EL (cell line): Measurements from ENCODE around the gene PIP4K2A.

ENCODE experiments used
- DNase-seq: peaks from one replicate; pipeline ENCODE4 v3.0.0-alpha.2; 2016

The PIP4K2A gene

GRCh38 chr10:22589851-22590514 lies 124.4 kb downstream of the PIP4K2A start:
- no peak for DNase-seq

GRCh38 chr10:22588462-22588861 lies 125.9 kb downstream of the PIP4K2A start:
- DNase-seq, result no peak

GRCh38 chr10:22583683-22584082 lies 130.7 kb downstream of the PIP4K2A start:
- DNase-seq, result no peak

DNA sequence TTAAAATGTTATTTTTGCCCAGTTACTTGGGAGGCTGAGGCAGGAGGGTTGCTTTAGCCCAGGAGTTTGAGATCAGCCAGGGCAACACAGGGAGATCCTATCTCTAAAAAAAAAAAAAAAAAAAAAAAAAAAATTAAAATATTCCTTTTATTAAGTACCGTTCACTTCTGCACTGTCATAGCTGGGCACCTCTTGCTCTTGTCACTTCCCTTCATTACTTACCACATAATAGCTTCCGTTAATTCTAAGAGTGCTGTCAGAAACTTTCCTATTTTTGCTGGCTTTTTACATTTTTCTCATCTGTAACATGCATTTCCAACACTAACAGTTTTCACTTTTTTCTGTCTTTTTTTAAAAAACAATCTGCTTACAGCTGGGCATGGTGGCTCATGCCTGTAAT lies 132.9 kb downstream of the PIP4K2A start:
- no peak for DNase-seq

- no peak for DNase-seq
Observed at GRCh38 chr10:22580711-22581110, 133.7 kb downstream of the PIP4K2A start.

DNA sequence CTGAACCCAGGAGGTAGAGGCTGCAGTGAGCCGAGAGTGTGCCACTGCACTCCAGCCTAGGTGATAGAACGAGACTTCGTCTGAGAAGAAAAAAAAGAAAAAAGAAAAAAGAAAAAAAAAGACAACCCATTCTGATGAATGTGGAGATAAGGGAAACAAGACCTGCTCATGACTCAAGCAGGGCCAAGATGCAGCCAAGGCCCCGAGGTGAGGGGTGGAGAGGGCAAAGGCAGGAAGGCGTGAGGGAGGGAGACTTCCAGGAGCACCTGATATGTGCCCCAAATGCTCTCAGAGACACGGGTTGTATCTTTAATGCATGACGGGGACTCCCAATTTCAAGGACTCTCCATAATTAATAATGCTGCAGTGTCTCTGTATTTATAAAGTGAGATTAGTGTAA lies 134.6 kb downstream of the PIP4K2A start:
- no peak for DNase-seq

GRCh38 chr10:22573820-22574569 lies 140.4 kb downstream of the PIP4K2A start:
- DNase-seq, result peak; percentile 49

DNA sequence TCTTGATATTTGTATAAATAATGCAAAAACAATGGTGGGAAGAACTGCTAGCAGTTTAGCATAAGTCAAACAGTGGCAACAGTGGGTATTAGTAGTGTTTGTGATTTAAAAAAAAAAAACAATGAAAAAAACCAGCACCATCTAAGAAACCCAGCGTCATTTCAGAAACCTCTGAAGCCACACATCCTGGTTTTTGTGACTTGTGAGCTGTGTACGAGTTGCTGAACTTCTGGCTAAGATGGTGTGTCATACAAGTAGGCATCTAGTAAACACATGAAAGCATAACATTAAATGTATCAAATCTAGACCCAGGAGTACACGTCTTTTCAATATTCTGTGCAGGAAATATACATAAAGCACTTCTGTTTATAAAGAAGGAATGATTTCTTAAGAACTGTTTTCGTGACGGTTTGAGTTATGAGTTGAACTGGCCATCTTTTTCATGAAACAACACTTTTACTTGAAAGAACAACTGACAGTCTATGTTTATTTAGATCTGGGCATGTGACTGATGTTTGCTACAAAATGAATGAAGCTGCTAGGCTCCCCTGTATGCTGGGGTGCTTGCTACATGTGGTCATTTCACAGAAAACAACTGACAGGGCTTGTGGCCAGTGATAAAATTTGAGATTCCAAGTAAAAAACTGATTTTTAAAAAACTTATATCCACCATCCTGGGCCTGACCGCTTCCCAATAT lies 143.5 kb downstream of the PIP4K2A start:
- DNase-seq, result no peak

GRCh38 chr10:22570234-22570633 lies 144.1 kb downstream of the PIP4K2A start:
- no peak for DNase-seq

GRCh38 chr10:22568928-22569327 lies 145.4 kb downstream of the PIP4K2A start:
- no peak for DNase-seq

DNA sequence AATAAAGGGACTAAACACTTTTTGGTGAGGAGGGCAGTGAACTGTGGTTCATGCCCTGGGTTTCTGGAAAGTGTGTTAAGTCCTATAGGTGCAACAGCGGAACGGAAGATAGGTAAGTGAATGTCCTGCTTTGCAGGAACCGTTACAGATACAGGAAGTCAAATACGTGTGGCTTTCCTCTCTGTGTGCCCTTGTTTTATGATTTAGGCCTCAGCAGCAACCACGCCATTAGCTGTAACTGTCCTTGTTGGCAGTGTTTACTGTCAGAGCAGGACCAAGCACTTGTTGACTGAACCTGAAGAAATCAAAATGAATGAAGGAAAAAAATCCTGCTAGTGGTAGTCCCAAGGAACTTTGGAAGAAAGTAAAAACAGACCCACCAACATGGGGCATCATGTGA lies 150.3 kb downstream of the PIP4K2A start:
- no peak for DNase-seq

DNA sequence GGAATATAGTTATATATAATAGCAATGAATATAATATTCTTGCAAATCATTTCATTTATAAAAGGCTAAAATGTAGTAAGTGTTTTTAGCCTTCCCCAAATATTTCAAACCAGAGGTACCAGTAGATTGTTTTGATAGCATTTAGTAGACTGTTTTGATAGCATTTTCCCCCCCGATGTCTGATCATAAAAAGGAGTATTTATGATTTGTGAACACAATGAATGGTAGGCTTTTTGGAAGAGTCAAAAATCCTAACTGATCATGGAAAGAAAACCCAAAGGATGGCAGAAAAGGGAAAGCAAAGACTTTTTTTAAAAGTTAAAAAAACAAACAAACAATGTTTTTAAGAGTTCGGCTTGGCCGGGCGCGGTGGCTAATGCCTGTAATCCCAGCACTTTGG lies 152.5 kb downstream of the PIP4K2A start:
- DNase-seq, result no peak

DNA sequence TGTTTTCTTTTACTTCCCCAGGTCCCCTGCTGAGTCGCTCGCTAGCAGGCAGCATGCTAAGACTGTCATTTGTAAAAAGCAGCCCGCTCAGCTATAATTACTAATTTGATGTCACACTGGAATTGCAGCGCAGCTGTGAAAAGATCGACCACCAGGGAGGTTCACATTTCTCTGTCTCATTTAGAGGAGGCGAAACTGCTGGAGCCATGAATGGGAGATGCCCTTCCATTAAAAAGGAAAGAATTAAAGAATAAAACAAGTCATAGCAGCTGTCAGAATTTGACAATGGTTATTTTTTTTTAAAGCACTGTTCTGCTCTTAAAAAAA lies 153.5 kb downstream of the PIP4K2A start:
- DNase-seq, result no peak

DNA sequence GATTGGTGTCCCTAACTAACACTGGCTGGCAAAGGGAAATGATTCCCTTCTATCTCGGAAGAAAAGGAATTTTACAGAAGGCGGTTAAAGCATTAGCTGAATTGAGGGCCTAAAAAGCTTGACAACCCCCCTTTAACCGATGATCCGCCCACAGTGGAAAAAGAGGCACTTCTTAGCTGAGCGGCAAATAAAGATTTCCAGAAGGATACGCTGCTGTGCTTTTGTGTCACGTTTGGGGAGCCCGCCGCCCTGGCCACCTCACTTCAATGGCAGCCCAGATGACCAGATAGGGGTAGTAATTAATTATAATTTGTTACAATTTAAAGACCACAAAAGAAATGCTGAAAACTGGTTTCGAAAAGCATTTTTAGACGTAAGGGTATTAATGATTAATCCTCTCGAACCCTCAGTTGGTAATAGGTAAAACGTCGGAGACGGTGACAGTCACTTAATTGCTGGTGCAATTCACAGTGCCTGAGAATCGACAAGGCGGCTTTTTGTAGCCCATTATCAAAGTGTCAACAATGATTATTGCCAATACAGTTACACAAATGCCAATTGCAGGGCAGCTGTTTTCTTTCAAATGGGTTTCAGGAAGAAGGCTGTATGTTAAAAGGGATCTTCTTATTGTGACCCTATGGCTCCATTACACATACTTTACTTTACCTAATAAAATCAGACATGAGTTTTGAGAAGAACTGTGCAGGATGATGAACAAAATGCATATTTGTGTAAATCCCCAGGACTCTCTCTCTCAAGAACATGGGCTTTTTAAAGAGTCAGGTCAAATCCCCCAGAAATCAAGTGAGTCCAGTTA lies 154.1 kb downstream of the PIP4K2A start:
- no peak for DNase-seq

DNA sequence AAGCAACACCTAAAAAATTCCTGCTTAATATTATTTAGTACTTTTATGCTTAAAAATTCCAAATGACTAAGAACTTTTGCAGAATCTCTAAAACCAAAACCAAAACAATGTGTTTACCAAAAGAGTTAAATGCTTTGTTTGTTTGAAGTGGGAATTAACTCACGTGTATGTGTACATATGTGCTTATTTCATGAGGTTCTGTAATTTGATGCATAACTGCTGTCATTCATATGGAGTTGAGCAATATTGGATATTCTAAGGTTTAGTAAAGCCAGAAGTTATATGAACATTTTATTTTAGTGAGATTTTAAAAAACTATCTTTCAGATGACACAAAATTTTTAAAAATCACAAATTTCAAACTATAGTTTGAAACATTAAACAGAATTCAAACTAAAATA lies 157.1 kb downstream of the PIP4K2A start:
- DNase-seq, result no peak

- DNase-seq, result no peak
Observed at GRCh38 chr10:22556774-22557173, 157.6 kb downstream of the PIP4K2A start.

DNA sequence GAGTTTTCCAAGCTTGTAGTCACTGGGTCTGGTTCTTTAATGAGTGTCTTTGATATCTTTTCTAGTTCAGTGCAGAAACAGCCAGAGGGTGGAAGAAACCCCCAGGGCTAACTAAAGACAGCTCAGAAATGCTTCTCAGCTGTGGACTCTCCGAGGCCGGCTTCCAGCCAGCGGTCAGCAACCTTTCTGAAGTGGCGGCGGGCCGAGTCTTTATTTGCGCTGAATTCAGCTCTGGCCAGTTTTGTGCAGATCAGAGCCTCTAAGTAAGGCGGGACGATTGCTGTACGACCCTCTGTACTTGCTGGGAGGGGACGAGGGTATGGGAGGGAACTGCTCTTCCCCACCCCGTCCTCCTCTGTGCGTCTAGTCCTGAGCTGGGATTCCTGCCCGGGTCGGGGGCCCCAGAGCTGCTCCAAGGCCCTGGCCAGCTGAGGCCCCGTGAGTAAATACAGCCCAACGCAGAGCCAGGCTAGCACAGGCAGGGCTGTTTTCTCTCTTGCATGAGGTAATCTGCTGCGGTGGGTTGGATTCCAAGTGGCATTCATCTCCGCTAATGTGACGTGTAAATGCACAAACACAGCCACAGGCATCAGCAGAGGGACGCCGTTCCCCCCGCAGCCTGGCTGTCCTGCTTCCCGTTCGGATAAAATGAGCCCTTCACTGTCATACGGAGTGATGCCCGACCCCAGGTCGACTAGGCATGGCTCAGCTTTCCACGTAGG lies 159.8 kb downstream of the PIP4K2A start:
- DNase-seq, result no peak

DNA sequence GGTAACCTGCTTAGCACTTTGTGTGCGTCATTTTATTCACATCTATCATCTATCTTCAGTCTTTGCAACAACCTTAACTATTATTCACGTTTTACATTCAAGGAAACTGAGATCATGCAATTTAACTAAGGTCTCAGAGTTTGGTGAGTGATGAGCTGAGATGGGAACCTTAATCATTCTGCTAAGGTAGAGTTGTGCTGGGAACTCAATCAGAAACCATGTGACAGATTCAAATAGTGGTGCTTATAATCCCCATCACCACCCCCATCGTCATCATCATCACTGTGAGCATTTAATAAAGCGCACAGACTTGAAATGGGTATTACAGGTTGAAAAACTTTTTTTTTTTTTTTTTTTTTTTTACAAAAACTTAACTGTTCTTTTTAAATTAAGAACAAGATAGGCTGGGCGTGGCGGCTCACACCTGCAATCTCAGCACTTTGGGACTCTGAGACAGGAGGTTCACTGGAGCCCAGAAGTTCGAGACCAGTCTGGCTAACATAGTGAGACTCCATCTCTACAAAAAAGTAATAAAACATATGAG lies 160.9 kb downstream of the PIP4K2A start:
- DNase-seq, result no peak

DNA sequence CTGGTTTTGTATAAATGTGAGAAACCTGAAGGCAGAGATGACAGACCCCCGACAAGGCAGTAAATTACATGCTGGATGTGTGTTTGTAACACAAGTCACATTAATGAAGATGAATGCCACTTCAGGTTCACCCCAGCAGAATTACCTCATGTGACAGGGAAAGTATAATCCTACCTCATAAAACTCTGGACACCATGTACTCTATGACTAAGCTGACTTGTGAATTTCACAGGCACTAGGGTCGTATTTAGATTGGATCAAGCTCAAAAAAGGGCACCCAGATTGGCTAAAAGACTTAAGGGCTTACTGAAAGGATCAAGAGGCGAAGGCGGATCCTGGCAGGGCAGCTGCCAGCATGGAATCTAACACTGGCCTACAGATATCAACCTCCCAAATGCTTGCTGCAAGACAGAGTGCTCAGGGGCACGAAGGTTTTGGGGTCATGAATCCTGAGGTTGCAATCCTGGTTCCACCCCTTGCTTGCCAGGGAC lies 161.4 kb downstream of the PIP4K2A start:
- DNase-seq, result peak; percentile 33

DNA sequence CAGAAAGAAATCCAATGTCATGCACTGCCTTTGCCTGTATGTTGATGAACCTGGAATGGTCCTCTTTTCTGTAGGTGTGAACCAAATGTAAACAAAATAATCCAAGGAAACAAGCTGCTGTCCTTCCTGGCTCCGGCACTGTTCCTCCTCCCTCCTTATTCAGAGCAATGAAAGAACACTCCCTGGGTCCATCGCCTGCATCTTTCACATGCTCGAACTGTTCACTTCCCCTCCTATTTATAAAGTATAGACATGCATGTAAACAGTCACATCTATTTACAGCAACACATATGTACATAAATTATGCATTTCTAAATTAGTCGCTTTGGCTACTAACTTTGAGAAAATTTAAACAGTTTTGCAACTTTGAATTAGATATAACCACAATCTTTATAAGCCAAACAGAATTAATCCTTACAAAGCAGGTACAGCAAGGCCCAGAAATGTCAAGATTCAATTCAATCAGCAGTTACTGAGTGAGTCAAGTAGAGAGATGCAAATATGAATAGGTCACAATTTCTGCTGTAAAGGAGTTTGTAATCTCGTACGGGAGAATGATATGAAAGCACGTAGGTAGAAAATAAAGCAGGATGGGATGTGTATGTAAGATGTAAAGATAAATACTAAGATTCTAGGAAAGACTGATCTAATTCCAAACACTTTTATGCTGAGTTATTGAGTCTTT lies 162.6 kb downstream of the PIP4K2A start:
- no peak for DNase-seq

DNA sequence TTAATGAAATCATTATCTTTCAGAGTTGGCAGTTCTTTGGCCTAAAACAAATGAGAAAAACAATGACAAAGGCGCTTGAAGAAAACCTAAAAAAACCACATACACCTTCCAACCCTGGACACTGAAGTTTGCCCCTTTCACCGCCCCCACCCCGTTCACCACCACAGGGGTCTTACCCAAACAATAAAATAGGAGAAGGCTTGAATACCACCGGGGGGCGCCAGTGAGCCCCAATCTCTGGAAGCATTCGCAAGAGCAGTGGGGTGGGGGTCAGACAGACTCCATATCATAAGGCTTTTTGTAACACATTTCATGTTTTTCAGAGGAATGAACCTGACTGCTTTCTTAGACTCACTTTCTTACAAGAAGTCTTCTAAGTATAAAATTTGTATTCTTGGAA lies 163.6 kb downstream of the PIP4K2A start:
- peak; percentile 25 for DNase-seq

- no peak for DNase-seq
Observed at GRCh38 chr10:22548344-22548743, 166.0 kb downstream of the PIP4K2A start.
